HG02981 (cell line): ENCODE results near the gene TCAP.
"Not testable (repeated sequence)": the region's sequence is repeated elsewhere in the genome, so short reads cannot be mapped to it uniquely, and the experiment has no call there.

Source experiments
- ATAC-seq: cut with Tn5 transposase; IDR thresholded peaks from one replicate; pipeline ENCODE4 v1.9.1; 2021; ENCODE audit warnings: mild to moderate bottlenecking, moderate library complexity; ENCODE audit not compliant: unreplicated experiment

TCAP gene

GRCh38 chr17:39701784-39702422 is 36.8 kb downstream of the TCAP start:
- ATAC-seq: no peak

- ATAC-seq: no peak
Observed at GRCh38 chr17:39702901-39703893, 38.0 kb downstream of the TCAP start.

- no peak for ATAC-seq
Observed at GRCh38 chr17:39703913-39704312, 38.8 kb downstream of the TCAP start.

- no peak for ATAC-seq
Observed at GRCh38 chr17:39704821-39705551, 39.8 kb downstream of the TCAP start.

- no peak for ATAC-seq
Observed at GRCh38 chr17:39705786-39706348, 40.7 kb downstream of the TCAP start.

- ATAC-seq: no peak
Observed at GRCh38 chr17:39706383-39706782, 41.2 kb downstream of the TCAP start.

- no peak for ATAC-seq
Observed at GRCh38 chr17:39706921-39707337, 41.8 kb downstream of the TCAP start.

- no peak for ATAC-seq
Observed at GRCh38 chr17:39709319-39709997, 44.3 kb downstream of the TCAP start.

GRCh38 chr17:39709998-39710964 is 45.1 kb downstream of the TCAP start:
- ATAC-seq: no peak

- ATAC-seq: not testable (repeated sequence)
Observed at GRCh38 chr17:39711071-39711470, 45.9 kb downstream of the TCAP start.

GRCh38 chr17:39711851-39712250 is 46.7 kb downstream of the TCAP start:
- ATAC-seq: no peak

GRCh38 chr17:39714234-39714633 is 49.1 kb downstream of the TCAP start:
- no peak for ATAC-seq

- no peak for ATAC-seq
Observed at GRCh38 chr17:39715375-39716072, 50.4 kb downstream of the TCAP start.
